Caki2 (cell line): Measurements from ENCODE around the gene GAK. TPM values are rescaled to one million over a fixed set of nuclear protein-coding genes. Genes with fewer than 3 reads are reported as not detected.

Source experiments
- DNase-seq: peaks from one replicate; pipeline ENCODE4 v3.0.0-alpha.2; 2015; ENCODE audit warnings: low read depth
- in situ Hi-C: cut with HindIII; loops from 2 replicates; pipeline ENCODE4 v1.10.0; 2016; ENCODE audit warnings: low sequenced_read_pairs, low pct_unique_long_range_greater_than_20kb, mixed read lengths
- total RNA-seq: library from RNA; depleted of rRNA; stranded (reverse); fragments of >200 nt; shearing (Covaris generic); gene quantifications from 2 replicates; pipeline ENCODE4 v1.2.3, GENCODE V29; 2014; ENCODE audit warnings: low replicate concordance

Gene GAK
- total RNA-seq, 1 experiment from 2014 or later = 61.6 TPM

DNA sequence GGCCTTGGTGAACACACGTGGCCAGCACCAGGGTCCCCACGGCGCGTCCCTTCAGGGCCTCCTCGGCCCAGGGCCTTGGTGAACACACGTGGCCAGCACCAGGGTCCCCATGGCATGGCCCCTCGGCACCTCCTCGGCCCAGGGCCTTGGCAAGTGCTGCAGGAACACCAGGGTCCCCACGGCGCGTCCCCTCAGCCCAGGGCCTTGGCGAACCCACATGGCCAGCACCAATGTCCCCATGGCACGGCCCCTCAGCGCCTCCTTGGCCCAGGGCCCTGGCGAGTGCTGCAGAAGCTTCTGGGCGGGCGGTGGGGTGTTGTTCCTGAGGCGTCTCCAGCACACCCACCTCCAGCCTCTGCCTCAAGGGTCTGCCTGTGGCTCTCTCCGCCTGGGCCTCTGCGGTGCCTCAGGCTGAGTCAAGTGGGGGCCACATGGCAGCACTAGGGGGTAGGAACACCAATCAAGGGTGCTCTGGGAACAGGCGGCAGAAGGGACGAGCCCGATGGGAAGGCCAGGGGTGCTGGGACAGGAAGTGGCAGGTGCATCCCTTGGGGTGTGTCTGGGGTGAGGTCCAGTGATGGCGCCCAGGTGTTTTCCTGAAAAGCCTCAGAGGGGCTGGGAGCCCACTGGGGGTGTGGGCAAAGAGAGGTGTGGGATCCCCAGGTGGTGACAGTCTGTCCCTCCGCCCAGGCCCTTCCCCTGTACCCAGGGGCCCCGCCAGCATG is 64.4 kb downstream of the GAK start:
- in situ Hi-C loops = no loop called here
- DNase-seq = no peak

DNA sequence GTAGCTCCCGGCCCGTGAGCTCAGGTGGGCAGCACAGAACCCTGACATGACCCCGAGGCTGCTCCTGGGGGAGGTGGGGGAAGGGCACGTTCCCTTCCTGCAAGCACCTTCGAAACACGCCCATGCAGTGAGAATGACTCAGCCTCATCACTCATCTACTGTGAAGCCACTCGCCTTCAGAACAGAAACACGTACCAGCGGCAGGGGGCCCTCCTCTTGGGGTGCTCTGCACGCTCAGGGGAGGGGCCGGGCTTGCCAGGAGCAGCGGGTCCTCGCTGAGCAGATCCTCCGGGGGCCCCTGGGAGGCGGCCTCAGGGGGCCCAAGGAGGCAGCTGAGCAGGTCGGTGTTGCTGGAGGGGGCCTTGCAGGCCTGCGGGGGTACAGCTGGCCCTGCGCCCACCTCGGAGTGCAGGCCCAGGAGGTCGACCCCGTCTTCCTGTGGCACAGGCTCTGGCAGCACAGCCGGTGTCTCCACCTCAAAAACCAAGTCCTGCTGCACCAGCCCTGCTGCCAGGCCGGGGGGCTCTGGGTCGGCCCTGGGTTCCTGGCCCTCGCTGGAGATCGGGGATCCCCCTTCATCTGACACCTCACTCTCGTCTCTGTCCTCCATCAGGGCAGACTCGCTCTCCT is 65.2 kb downstream of the GAK start:
- peak; percentile 54 for DNase-seq
- in situ Hi-C loops = no loop called here

DNA sequence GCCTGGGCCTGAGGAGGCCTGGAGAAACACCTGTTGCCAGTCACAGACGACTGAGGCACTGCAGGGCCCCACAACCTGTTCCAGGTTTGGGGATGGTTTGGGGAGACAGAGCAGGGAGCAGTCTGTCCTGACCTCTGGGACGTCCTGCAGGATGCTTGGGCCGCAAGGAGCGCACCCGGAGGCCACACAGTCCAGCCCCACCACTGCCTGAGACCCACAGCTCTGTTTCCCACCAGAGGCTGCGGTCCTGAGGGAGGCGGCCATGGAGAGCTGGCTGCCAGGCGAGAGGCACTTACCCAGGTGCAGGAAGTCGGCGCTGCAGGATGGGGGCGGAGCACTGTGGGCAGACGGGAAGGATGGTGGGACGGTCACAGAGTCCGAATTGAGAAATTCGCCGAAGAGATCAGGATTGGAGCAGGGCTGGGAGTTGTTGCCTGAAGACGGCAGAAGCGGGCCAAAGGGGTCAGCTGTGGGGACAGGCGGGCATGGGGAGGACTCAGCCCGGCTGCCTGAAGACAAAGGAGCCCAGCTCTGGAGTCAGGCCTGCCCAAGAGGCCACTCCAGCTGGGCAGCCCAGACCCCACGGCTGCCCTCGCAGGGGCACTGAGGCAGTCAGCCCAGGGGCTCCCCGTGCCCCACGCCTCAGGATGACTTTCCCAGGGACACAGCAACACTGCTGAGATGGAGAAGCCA is 65.9 kb downstream of the GAK start:
- DNase-seq = no peak
- in situ Hi-C loops = no loop called here

DNA sequence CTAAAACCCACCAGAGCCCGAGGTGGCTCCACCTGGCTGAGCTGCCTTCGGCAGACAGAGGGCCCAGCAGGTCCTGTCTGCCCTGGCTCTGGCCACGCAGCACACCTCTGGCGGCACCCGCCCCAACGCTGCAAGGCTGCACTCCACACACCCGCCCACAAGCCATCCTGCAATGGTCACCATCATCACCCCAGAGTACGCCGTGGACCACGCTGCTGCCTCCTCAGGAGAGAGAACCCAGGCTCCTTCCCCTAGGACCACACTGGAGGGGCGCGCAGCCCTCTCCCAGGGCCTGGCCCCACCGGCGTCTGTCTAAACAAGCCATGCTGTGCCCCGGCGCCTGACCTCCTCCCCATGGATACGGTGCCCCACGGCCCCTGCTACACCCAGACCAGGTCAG is 66.5 kb downstream of the GAK start:
- no peak for DNase-seq
- in situ Hi-C loops = no loop called here

DNA sequence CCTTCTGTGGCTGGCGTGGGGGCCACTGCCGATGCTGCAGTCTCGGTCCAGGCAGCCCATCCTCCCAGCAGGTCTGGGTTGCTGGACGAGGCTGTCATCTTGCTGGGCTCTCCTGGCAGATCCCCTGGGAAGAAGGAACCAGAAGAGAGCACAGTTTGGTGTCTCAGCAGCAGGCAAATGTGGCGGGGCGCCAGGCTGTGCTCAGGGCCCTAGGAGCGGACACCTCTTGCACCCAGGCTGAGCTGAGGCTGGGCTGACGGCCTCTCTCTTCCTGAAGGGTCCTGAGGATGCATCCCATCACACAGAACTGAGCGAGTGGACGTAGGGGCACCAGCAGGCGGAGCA is 67.0 kb downstream of the GAK start:
- DNase-seq = no peak
- in situ Hi-C loops = no loop called here

DNA sequence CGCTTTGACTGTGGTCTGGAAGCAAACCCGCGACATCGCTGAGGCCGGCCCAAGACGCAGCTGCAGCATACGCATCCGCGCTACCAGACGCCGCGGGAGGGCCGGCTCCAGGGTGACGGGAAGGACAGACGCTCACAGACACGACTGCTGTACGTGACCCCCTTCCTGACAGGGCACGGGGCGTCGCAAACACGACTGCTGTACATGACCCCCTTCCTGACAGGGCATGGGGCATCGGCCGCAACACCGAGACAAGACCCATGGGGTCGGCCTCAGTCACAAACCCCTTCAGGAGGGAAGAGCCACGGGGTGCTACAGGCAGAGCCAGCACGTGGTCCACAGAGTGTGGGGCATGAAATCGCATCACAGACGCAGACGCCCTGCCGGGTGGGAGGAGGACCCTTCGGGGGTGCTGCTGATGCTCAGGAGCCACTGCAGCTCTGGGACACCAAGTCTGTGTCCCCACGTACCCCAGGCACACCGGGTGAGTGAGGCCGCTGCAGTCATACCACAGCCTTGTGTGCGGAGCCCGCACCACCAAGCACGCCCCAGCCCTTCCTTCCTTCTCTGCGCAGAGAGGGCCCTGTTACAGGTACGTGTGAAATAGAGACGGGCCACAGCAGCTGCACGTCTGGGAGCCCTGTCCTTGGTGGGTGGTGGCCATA is 67.5 kb downstream of the GAK start:
- in situ Hi-C loops = no loop called here
- DNase-seq = no peak

DNA sequence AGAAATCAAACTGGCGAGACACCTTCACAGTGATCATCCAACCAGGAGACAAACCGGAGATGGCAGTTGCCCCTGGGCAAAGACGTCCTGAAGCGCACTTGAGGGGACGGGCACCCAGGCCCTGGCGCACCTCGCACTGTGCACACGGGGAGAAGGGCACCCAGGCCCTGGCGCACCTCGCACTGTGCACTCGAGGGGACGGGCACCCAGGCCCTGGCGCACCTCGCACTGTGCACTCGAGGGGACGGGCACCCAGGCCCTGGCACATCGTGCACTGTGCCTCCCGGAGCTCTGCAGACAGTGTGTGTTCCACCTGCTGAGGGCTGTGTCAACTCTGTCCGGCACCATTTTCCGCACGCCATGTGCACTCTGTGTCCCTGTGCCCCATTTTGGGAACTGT is 71.6 kb downstream of the GAK start:
- in situ Hi-C loops = no loop called here
- DNase-seq = no peak

DNA sequence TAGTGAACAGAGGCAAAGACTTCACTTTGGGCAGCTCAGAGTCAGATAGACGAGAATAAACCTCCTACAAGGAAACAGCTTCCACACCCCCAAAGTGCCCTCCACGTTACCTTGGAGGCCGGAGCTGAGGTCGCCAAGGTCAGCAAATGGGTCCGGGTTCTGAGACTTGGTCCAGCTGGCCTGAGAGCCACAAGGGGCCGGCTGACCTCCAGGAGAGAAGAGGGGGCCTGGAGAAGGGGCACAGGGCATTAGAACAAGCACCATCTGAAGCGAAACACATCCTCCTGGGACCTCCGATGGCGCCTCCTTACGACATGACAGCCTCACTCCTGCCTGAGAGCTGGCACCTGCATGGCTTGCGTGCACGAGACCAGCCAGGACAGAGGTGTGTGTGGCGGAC is 72.6 kb downstream of the GAK start:
- DNase-seq = no peak
- in situ Hi-C loops = no loop called here

DNA sequence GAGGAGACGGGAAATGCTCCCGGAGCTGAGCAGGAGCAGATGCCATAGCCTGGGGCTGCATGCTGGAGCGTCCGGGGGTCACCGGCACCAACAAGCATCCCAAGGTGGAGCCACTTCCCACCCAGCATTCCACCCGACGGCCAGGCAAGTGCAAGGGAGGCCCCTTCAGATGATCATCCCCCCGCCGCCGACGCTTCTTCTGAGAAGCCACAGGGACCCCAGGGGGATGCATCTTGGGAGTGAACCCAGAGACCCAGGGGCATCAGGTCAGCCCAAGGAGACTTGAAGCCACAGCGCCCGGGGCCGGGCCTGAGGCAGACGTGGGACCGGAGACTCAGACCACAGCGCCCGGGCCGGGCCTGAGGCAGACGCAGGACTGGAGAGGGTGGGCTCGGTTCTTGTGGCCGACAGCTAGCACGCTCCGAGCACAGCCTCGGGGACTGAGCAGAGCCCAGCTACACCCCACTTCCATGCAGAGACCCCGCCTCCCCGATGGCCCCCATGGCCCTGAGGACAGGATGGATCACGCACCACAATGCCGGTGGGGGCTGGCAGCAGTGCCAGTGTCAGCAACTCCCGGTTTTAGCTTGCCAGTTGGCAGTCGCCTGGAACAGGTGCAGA is 73.2 kb downstream of the GAK start:
- in situ Hi-C loops = no loop called here
- no peak for DNase-seq

DNA sequence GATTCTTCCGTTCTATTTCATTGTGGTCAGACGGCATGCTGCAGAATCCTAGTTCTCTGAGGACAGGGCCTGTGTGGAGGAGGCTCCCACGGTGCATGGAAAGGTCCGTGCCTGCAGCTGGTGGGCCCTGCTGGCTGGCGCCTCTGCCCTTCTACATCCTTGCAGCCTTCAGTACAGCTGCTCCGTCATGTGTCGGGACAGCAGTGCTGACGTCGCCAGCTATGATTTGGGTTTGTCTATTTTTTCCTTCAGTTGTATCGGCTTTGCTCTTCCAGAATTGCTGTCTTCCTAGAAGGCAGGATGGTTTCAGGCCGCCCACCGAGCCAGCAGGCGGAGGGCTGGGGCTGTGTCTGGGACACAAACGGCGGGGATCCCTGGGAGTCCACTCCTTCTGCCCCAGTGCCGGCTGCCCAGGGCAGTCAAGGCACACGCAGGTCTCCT is 74.1 kb downstream of the GAK start:
- DNase-seq = no peak
- in situ Hi-C loops = no loop called here

DNA sequence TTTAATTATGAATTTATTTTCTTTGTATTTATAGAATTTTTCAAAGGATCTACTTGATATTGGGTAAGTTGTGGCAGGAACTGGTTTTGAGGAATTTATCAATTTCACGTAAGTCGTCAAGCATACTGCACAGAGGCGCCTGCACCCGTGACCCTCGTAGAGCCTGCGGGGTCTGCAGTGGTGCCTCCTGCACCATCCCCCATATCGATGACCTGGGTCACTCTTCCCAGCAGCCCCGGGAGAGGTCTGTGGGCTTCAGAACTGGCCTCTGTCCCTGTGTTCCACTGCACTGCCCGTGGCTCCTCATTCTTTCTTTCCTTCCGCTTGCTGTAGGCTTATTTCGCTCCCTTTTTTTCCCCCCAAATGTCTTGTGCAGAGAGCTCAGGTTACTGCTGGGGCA is 74.7 kb downstream of the GAK start:
- in situ Hi-C loops = no loop called here
- DNase-seq = no peak

DNA sequence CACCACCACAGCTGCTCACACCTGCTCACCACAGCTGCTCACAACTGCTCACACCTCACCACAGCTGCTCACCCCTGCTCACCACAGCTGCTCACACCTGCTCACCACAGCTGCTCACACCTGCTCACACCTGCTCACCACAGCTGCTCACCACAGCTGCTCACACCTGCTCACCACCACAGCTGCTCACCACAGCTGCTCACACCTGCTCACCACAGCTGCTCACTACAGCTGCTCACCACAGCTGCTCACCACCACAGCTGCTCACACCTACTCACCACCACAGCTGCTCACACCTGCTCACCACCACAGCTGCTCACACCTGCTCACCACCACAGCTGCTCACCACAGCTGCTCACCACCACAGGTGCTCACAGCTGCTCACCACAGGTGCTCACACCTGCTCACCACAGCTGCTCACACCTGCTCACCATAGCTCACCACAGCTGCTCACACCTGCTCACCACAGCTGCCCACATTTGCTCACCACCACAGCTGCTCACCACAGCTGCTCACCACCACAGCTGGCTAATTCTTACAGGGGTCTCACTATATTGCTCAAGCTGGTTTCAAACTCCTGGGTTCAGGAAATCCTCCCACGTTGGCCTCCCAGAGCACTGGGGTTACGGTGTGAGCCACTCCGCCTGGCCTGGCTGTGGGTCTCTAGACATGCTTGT is 75.8 kb downstream of the GAK start:
- in situ Hi-C loops = no loop called here
- no peak for DNase-seq

DNA sequence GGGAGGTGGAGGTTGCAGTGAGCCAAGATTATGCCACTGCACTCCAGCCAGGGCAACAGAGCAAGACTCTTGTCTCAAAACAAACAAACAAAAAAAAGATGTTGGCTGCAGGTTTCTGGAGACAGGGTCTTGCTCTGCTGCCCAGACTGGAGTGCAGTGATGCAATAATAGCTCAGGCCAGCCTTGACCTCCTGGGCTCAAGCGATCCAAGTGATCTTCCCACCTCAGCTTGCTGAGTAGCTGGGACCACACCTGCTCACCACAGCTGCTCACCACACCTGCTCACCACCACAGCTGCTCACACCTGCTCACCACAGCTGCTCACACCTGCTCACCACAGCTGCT is 76.3 kb downstream of the GAK start:
- no peak for DNase-seq
- in situ Hi-C loops = no loop called here

DNA sequence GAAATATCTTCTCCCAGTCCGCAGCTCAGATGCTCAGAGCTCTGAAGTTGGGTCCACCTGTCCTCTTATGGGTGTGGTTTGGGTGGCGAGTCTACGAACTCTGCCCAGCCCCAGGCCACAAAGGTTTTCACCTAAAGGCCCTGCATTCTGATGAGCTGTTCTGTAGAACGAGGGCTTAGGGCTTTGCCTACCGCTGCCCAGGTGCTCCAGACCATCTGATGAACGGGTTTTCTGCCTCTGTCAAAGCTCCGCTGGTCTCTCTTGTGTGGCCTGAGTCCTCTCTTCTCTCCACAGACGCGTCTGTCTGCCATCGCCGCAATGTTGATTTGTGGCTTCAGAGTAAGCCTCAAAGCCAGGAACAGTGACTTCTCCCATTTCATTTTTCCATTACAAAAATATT is 77.8 kb downstream of the GAK start:
- DNase-seq = no peak
- in situ Hi-C loops = no loop called here

DNA sequence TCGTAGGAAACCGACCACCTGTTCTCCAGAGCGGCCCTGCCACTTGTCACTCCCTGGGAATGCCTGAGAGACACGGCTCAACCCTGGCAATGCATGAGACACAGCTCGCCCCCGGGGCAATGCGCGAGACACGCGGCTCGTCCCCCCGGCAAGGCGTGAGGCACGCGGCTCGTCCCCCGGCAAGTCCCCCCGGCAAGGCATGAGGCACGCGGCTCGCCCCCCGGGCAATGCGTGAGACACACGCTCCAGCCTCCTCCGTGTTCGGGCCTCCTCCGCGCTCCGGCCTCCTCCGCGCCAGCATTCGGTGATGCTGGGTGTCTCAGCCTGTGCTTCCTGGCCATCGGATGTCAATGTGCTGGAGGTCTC is 78.7 kb downstream of the GAK start:
- DNase-seq = no peak
- in situ Hi-C loops = no loop called here

DNA sequence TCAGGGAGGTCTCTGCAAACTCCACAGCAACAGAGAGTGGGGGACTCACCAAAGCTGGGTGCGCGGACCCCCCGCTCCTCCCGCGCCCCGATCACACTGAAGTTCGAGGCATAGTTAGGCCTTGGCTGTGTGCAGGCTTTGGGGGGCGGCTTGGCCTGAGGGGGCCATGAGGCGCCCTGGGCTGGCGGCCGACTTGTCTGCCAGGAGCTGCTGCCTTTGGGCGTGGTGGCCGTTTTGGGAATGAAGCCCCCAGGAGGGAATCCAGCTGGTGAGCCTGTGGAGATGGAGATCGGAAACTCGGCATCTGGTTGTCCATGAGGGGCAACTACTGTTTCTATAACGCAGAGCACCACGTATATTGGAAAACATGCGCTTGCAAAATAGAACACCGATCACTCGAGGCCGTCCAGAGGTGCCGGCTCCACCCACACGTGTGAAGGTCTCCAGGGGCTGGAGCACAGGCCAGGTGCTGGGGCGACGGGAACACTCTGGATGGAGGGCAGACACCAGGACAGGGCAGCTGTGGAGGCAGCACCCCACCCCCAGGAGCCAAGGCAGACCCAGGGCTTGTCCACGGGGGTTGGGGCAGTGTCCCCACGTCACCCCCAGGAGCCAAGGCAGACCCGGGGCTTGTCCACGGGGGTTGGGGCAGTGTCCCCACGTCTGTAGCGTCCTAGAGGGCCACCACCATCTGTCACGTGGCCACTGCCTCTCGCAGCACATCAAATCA is 80.2 kb downstream of the GAK start:
- in situ Hi-C loops = no loop called here
- no peak for DNase-seq

DNA sequence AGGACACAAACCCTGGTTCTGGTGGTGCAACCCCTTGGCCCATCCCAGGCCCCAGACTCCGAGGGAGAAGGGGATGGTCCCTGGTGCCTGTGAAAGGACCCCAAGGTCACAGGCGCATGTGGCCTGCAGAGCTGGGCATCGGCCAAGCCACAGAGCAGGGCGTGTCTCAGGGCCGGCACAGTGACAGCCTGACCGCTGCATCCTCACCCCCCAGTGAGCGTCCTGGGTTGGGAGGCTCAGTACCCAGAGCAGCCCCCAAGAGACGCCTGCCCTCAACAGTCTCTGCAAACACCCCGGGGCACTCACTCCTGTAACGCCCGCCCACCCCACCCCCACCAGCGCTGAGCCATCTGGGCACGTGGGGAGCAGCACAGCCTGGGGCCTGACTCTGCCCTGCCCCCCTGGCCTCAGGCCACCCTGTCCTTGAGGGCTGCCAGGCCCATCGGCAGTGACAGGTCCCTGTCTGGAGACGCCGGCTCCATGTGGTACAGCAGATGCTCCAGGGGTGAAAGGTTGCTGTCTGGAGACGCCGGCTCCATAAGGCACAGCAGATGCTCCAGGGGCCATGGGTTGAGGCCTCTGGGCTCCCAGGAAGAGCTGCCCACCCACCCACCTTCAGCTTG is 81.7 kb downstream of the GAK start:
- DNase-seq = no peak
- in situ Hi-C loops = no loop called here
